ENCODE data around the gene ATP2A2.
"Not testable (repeated sequence)": the region's sequence is repeated elsewhere in the genome, so short reads cannot be mapped to it uniquely, and the experiment has no call there.

ATP2A2 gene

DNA sequence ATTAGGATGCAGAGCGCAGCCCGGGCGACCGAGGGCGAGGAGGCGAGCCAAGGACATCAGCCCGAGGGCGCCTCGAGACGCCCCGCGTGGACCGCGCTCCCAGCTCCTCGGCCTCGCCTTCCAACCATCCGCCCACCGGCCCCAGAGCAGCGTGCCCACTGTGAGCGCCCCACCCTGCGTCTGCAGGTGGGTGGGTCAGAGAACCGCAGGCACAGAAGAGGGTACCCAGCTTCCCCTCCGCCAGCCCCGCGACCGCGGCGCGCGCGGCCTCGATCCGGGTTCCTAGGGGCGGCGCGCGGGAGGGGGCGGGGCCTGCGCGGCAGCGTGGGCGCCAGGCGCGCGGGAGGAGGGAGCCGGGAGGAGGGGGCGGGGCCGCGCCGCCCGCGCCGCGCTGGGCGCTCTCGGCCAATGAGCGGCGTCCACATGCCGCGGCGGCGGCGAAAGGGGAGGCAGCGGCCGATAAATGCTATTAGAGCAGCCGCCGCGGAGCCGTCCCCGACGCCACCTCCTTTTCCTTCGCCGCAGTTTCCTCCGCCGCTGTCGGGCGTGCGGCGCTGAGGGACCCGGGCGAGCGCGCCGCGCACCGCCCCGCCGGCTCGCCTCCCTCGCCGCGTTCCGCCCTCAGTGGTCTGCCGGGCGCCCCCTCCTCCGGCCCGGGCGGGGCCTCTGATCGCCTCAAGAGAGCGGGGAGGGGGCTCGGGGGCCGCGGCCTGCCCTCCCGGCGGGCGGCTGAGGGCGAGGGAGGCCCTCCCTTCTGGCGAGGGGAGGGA is at the start of gene ATP2A2:
ATP2A2 (plus strand) TSS at position 469 of the 770 bp plus-strand sequence. CDS start 543 bp downstream, outside the sequence.
- peak; percentile 79 to 83 for DNase-seq (ENCODE audit: low read depth in 2 of 2)

DNA sequence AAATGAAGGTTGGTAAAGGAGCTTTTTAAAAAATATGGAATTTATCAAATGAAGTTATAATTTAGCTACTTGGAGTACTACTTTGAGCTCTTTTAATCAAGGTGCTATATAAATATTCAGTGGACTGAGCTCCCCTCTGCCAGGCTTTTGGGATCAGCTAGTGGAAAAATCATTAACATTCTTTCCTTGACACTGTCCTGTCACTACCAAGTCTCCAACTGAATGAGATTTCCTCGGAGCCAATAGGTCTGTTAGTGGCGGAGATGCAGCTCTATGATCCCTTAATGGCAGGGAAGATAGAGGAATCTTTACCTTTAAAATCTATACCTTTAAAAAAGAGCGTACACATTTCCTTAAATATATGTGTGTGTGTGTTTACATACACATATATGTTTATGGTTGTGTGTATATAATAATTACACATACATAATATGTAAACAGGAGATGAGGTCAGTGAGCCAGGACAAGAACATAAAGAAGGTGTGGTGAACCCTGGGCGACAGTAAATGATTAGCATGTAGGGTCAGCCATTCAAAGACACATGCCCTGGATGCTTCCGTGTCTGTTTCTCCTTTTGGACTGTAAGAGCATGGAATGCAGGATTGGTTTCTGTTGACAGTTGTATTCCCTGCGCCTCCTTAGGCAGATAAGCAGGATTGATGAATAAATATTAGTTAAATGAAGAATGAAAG is 47.7 kb upstream of the ATP2A2 start:
- DNase-seq (ENCODE audit: low read depth in 2 of 2): no peak

- no peak for DNase-seq (ENCODE audit: low read depth in 2 of 2)
Measured at GRCh38 chr12:110234331-110234751, 46.7 kb upstream of the ATP2A2 start.

DNA sequence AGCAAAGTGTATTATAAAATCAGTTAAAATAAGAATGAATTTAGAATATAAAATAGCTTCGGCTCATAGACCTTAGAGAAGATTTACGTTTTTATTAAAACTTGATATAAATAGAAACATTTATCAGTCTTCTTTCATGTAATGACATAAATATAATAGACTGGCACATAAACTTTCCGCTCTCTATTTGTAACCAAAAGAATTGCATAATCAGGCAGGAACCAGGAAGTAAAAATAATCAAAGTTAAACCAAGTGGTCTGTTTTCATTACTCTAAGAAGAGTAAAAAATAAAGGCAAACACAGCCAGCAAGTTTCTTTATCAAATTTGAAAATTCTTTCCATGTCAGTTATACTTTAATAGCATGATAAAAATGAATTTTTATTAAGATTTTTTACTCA is 46.3 kb upstream of the ATP2A2 start:
- DNase-seq (ENCODE audit: low read depth in 2 of 2): no peak

DNA sequence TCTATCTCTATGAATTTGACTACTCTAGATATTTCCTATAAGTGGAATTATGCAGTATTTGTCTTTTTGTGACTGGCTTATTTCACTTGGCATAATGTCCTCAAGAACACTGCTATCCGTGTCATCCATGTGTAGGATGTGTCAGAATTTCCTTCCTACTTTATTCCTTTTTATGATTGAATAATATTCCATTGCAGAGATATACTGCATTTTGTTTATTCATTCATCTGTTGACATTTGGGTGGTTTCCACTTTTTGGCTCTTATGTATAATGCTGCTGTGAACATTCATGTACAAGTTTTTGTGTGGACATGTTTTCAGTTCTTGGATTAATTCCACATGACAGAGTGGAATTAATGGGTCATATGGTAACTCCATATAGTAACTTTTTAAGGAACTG is 45.7 kb upstream of the ATP2A2 start:
- DNase-seq (ENCODE audit: low read depth in 2 of 2): no peak

DNA sequence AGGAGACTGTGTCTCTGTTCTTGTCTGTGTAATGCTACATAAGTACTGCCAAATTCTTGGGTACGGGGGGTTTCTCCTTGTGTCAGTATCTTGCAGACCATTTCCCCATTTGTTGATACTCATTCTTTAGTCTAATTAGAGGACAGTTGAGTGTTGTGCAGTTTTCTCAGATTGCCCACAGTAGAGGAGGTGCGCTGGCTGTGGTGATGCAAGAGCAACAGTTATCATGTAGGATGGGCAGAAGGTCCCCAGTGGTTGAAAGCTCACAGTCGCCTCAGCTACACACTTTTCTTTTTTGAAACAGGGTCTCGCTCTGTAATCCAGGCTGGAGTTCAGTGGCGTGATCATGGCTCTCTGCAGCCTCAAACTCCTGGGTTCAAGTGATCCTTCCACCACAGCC is 37.8 kb upstream of the ATP2A2 start:
- DNase-seq (ENCODE audit: low read depth in 2 of 2): no peak

DNA sequence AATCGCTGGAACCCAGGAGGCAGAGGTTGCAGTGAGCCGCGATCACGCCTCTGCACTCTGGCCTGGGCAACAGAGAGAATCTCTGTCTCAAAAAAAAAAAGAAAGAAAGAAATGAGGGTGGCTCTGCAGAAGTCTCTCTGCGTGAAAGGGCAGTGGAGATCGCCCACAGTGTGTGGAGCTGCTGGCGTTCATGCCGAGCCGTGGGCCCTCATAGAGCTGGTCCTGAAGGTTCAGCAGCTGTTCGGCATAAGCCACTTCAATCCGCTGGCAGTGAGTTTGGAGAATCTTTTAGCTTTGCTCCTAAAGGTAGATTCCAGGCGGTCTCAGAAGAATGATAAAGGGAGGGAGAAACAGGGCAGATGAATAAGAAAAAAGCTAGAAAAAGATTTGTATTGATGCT is 36.7 kb upstream of the ATP2A2 start:
- no peak for DNase-seq (ENCODE audit: low read depth in 2 of 2)

- DNase-seq (ENCODE audit: low read depth in 2 of 2): no peak
Measured at GRCh38 chr12:110244829-110245228, 36.2 kb upstream of the ATP2A2 start.

DNA sequence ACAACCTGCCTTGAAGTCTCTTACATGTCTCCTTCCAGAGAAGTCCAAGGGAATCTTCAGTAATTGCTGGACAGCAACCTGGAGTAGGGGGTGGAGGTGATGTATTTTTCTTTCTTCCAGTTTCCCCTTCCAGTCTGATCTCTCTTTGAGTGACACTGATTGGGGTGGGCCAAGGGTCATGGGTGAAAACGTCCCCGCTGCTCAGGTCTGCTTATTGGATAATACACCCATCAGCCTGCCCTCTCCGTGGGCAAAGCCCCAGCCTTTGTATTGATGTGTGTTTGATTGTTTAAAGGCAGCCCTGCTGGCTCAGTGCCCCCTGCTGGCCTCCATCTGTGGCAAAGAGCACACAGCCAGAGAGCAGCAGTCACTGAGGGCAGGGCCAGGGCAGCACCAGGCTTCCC is 35.7 kb upstream of the ATP2A2 start:
- peak in 1 of 2 donors; percentile 28 for DNase-seq (ENCODE audit: low read depth in 2 of 2)

GRCh38 chr12:110246636-110247339 is 34.3 kb upstream of the ATP2A2 start:
- DNase-seq (ENCODE audit: low read depth in 2 of 2): no peak

GRCh38 chr12:110247340-110248095 is 33.5 kb upstream of the ATP2A2 start:
- DNase-seq (ENCODE audit: low read depth in 2 of 2): no peak

- no peak for DNase-seq (ENCODE audit: low read depth in 2 of 2)
Measured at GRCh38 chr12:110248096-110248447, 33.0 kb upstream of the ATP2A2 start.

- DNase-seq (ENCODE audit: low read depth in 2 of 2): no peak
Measured at GRCh38 chr12:110249105-110249504, 31.9 kb upstream of the ATP2A2 start.

DNA sequence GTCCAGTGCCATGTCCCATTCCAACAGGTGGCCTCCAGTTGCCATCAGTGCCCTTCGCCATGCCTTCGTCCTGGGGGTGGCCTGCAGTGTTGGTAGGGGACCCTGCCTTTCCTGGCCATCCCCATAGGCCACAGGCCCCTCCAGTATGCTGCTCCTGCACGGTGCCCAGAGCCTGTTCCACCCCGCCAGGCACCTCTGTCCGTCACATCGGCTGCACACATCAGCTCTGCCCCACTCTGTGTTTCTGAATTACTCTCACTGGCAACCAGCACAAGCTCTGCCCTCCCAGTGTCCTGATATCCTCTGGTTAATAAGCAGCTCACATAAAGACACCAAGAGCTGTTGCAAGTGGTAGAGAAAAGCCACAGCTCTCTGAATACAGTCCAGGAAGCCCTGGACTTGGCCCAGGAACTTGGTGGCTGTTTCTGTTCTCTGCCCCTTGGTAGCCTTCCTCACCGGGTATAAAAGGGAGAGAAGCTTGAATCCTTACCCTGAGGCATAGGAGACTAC is 31.3 kb upstream of the ATP2A2 start:
- no peak for DNase-seq (ENCODE audit: low read depth in 2 of 2)

DNA sequence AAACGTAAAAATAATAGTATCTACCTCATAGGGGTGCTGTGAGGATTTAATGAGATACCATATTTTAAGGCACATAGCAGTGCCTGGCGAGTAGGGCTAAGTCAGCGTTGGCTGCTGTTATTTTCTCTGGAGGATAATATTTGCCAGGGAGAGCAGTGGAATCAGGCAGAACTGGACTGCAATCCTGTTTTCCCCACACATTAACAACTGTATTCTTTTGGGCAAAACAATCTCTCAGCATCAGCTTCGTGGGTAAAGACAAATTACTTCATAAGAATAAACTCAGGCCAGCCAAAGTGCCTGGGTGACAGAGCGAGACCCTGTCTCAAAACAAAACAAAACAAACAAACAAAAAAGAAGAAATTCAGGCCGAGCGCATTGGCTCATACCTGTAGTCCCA is 29.7 kb upstream of the ATP2A2 start:
- no peak for DNase-seq (ENCODE audit: low read depth in 2 of 2)

DNA sequence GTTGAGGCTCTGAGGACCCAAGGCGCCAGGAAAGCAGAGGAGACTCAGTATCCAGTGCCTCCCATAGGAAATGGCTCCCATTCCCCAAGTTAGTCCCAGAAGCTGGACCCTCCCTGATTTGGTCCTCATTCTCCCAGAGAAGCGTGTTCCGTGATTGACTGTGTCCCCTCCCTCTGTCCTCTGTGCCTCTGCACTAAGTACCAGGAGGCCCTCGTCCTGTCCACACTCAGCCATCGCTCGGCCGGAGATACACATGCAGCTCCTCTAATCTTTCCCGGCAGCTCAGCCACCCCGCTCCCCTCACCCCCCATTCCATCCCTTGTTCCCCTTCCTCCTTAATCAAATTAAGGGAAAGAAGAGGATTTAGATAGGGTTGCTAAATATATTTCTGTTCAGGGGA is 28.3 kb upstream of the ATP2A2 start:
- no peak for DNase-seq (ENCODE audit: low read depth in 2 of 2)

DNA sequence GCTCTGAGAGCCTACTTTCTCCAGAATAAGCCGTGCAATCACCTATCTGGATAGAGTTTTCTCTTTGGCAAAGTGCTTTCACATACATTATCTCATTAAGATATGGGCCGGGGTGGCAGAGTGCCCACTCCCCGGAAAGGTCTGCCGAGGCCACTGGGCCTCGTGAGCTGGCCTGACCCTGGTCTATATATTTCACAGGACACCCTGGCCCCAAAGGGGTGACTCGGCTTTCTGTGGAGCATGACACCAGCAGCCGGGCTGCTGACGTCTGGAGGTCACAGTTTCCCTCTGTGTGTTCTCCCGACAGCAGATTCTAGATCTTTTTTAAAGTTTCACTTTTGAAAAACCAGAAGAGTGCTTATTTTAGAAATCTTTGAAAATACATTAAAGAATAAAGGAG is 27.9 kb upstream of the ATP2A2 start:
- DNase-seq (ENCODE audit: low read depth in 2 of 2): no peak

DNA sequence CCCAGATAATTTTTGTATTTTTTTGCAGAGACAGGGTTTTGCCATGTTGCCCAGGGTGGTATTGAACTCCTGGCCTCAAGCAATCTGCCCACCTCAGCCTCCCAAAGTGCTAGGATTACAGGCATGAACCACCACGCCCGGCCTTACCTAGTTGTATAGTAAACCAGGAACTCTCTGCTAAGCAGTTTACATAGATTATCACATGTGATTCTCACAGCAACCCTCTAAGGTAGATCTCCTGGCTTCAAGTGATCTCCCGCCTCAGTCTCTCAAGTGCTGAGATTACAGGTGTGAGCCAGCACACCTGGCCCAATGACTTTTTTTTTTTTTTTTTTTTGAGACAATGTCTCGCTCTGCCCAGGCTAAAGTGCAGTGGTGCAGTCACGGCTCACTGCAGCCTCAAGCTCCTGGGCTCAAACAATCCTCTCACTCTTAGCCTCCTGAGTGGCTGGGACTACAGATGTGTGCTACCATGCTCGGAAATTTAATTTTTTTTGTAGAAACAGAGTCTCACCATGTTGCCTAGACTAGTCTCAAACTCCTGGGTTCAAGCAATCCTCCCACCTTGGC is 26.0 kb upstream of the ATP2A2 start:
- DNase-seq (ENCODE audit: low read depth in 2 of 2): no peak

DNA sequence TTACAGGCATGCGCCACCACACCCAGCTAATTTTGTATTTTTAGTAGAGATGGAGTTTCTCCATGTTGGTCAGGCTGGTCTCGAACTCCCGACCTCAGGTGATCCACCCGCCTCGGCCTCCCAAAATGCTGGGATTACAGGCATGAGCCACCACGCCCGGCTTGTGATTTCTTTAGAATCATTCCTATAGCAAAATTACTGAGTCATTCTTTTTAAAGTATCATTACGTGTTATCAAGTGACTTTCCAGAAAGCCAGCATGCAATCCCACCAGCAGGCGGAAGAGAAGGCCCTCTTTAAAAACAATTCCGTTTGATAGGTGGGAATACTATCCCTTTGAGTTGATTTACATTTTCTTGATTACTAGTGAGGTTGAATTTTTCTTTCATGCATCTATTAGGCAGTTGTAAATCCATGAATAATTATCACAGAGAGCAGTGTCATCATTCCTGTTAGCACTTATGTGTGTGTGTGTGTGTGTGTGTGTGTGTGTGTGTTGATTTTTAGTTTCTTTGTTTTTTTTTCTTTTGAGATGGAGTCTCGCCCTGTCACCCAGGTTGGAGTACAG is 25.1 kb upstream of the ATP2A2 start:
- not testable (repeated sequence) for DNase-seq (ENCODE audit: low read depth in 2 of 2)

DNA sequence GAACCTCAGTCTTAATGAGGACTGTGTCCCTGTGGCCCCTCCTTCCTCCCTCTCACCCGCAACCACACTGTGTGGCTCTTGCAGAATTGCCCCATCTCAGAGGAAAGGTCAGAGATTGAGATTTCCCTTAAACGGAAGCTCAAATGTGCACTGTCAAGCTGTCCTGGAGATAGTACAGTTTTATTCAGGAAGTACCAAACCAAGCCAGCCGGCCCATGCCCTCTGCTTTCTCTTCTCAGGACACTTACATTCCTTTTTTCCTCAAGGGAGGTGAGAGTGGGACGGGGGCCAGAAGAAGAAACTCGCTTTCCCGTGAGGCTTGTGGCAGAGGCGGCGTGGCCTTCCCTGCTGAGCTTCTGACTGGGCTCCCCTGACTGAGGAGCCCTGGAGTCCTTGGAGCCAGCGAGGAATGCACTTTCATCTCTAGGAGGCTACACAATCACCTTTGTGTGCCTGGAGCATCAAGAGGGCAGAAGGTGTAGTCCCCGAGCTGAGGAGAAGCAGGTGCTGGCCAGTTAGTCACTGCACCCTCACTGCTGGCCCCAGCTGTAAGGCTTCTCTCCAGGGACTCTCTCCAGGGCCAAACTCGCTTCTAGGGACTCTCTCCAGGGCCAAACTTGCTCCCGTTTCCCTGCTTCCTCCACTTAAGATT is 24.1 kb upstream of the ATP2A2 start:
- DNase-seq (ENCODE audit: low read depth in 2 of 2): no peak

GRCh38 chr12:110258466-110258865 is 22.6 kb upstream of the ATP2A2 start:
- no peak for DNase-seq (ENCODE audit: low read depth in 2 of 2)
